ENCODE measurements around the gene ESRP2.

ESRP2 gene

DNA sequence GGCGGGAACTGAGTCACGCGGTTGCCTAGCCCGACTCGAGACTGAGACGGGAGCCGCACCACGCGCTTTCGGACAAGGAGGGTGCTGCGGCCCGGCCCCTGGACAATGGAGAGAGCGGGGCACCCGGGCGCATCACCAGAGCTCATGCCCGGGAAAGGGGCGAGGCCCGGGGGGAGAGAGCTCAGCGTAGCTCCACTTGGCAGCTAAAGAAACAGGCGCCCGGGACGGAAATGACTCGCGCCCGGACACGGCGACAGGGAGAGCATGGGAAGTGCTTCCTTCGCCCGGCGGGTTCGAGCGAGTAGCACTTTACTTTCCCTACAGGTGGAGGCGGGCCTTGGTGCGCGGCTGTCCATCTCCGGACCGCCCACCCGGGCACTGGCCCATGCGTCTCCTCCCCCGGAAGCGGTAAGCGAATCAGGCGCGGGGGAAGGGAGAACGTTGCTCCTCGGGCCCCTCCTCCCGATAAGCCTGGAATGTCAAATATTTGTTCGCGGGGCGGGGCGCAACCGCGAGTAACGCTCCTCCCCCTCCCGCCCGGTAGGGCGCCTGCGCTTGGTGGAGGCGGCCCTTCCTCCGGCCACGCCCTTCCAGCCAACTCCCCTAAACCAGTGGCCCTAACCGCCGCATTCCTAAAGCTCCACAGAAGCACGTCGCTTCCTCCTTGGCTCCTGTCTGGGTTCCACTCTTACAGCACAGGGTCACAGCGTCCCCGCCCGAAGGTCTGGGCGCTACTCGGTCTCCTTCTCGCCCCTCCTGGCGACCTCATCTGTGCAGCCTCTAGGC, 1.5 kb upstream of the ESRP2 start:
- DNase-seq (ENCODE audit: low read depth, low spot score) = peak; percentile 84

- DNase-seq (ENCODE audit: low read depth, low spot score) = no peak
Observed at GRCh38 chr16:68236826-68237242, 907 bp upstream of the ESRP2 start.

- no peak for DNase-seq (ENCODE audit: low read depth, low spot score)
Observed at GRCh38 chr16:68236137-68236825, 354 bp upstream of the ESRP2 start.

DNA sequence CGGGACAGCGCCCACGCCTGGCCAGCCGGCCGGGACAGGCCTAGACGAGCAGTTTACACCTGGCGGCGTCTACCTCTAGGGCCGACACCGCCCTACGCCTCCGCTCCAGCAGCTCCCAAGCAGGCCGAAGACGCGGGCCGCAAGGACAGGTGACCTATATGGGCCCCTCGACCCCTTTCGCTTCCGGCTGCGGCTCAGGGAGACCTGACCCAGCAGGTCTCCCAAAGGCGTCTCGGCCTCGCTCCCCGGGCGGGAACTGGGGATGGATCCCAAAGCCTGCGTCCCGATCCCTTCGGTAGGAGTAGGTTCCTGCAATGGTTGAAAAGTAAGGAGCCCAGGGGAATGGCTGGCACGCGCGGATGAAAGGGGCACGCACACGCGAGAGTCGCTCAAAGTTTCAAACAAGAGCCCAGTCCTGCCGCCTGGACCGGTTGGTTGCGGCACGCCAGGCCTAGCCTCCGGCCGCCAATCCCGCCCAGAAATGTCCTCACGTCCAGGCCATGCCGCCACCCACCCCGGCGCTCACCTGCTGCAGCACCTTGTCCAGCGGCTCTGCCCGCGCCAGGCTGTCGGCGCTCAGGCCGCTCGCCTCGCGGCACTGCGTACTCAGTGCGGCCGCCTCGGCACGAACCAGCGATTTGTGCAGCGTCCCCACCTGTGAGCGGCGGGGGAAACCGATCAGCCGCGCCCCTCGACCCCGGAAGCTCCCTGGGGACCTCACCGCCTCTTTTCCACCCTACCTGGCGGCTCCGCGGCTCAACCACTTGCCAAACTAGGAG, 630 bp downstream of the ESRP2 start:
- DNase-seq (ENCODE audit: low read depth, low spot score) = no peak

GRCh38 chr16:68234188-68235107, 1.5 kb downstream of the ESRP2 start:
- no peak for DNase-seq (ENCODE audit: low read depth, low spot score)

DNA sequence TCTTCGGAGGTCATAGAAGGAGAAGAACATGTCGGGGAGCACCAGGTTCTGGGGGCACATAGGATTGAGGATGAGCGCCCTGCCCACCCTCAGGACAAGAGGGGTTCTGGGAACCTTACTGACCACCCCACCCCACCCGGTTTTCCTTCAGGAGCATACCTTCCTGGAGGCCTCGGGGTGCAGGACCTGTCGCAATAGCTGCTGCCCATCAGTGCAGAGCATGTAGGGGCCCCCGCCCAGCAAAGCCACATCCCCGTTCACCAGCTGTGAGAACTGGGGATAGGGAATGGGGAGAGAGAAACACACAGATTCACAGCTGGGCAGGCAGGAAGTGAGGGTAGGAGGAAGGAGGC, 2.1 kb downstream of the ESRP2 start:
- no peak for DNase-seq (ENCODE audit: low read depth, low spot score)

- no peak for DNase-seq (ENCODE audit: low read depth, low spot score)
Observed at GRCh38 chr16:68233085-68233834, 2.7 kb downstream of the ESRP2 start.

DNA sequence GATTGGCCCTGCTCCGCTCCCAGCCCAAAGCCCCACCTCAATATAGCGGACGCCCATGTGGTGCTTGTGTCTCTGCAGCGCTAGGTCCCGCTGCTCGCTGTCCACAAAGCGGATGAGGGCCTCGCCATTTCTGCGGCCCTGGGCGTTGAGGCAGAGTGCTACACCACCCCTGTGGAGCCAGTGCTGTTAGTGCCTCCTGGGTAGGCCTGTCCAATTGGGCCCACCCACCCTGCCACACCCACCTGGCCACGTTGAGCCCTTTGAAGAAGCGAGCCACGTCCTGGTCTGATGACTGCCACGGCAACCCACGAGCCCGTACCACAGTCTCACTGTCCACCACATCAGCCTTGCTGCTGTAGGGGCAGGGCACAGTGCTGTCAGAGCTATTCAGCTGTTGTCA, 3.6 kb downstream of the ESRP2 start:
- no peak for DNase-seq (ENCODE audit: low read depth, low spot score)

- no peak for DNase-seq (ENCODE audit: low read depth, low spot score)
Observed at GRCh38 chr16:68231384-68232136, 4.4 kb downstream of the ESRP2 start.

- no peak for DNase-seq (ENCODE audit: low read depth, low spot score)
Observed at GRCh38 chr16:68230956-68231355, 5.0 kb downstream of the ESRP2 start.

DNA sequence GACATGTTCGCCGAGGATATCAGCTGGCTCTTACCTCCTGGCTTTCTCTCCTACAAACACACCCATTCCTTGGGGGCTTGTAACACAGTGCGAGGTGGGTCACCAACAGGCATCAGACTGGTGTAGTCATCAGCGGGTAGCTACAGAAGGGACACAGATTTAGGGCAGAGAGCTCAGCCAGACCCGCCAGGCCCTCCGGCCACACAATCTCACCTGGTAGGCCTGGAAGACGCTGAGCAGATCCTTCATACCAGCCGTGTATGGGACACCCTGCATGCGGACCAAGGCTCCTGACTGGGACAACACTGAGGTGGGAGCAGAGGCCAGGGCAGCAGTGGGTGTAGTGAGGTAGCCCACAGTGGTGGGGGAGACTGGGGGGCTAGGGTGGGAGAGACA, 5.8 kb downstream of the ESRP2 start:
- DNase-seq (ENCODE audit: low read depth, low spot score) = no peak

DNA sequence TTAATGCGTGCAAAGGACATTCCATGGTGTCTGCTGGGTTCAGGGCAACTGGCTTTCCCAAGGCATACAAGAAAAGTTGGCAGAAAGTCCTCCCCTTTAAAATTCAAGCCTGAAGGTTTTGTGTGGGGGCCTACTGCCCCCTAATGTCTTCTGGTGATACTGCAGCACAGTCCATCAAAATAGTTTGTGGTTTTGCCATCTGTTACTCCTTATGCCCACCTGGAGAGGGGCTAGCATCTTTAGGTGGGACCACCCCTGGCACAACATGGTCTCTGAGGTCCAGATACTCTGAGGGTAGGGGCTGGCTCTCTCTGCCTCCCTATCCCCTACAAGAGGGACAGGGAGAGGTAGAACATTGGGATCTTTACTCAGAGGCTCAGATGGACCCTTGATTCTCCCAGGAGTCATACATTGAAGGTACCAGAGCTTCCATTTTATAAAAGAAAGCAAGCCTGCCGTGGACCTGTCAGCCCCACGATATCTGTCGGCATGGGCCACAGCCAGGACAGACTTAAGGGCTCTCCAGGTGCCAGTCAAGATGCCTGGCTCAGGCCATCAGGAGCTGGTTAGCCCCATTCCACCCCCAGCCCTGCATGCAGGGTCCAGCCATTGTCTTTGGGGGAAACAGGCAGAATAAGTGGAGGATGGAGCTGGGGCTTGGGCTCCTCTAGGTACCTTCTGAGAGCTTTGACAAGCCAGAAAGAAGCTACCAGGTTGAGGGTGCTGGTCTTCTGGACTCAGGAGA, 6.3 kb downstream of the ESRP2 start:
- DNase-seq (ENCODE audit: low read depth, low spot score) = no peak

- DNase-seq (ENCODE audit: low read depth, low spot score) = no peak
Observed at GRCh38 chr16:68228652-68229051, 7.3 kb downstream of the ESRP2 start.

- DNase-seq (ENCODE audit: low read depth, low spot score) = no peak
Observed at GRCh38 chr16:68227850-68228553, 7.9 kb downstream of the ESRP2 start.

- DNase-seq (ENCODE audit: low read depth, low spot score) = no peak
Observed at GRCh38 chr16:68227183-68227793, 8.6 kb downstream of the ESRP2 start.

DNA sequence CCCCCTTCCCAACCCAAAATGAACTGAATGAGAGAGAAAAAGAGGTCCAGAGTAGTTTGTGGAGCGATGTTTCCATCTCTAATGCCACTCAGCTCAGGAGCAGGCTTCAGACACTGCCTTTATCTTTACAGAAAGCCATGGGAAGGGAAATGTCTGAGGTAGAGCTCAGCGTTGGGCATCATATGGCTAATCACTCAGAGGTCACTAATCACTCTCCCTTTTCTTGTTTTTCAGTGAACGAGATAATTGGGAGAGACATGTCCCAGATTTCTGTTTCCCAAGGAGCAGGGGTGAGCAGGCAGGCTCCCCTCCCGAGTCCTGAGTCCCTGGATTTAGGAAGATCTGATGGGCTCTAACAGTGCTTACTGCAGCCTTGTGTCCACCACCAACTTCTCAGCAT, 9.8 kb downstream of the ESRP2 start:
- DNase-seq (ENCODE audit: low read depth, low spot score) = no peak

DNA sequence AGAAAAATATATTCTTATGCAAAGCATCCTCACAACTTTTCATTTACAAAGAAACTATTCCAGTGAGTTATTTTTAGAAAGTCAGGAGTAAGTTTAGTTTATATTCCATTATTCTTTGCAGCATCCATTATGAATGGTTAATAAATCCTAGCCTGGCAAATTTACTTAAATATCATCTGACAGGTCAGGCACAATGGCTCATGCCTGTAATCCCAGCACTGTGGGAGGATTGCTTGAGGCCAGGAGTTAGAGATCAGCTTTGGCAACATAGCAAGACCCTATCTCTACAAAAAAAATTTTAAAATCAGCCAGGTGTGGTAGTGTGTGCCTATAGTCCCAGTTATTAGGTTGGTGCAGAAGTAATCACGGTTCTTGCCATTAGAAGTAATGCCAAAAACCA, 12.9 kb downstream of the ESRP2 start:
- no peak for DNase-seq (ENCODE audit: low read depth, low spot score)

DNA sequence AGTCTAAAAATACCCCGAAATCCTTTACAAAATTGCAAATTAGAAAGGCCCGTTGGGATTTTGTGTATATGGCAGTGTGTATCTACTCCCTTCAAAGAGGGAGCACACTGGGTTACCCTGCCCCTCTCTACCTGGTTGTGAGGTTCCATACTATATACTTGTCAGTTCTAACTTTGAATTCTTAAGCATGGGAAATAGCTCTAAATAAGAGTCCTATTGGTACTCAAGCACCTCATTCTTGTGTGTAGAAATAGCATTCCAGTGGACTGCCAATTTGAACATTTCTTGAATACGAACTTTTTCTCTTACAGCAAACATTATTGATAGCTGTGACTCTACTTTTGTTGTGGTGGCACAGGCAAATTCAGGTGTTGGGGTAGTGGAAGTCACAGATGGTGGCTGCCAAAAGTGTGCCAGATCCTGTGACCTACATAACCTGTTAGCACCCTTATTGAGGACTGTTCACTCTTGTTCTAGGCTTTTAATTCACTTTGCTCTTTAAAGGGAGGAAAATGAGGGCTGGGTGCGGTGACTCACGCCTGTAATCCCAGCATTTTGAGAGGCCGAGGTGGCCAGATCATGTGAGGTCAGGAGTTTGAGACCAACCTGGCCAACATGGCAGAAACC, 16.1 kb downstream of the ESRP2 start:
- DNase-seq (ENCODE audit: low read depth, low spot score) = no peak
